Peyer's patch (tissue), 4 donors: Measurements from ENCODE around the gene HOXD8. TPM values are rescaled to one million over a fixed set of nuclear protein-coding genes. Genes with fewer than 3 reads are reported as not detected.

Source experiments
- DNase-seq, 3 donors: peaks; one replicate each; pipeline ENCODE4 v3.0.0-alpha.2; 2017 to 2019
- H3K27ac ChIP-seq, 4 donors: fragments of 200-600 bp; sonication (generic); one replicate each; pipeline ENCODE4 v1.5.1; 2016 to 2019
- H3K27me3 ChIP-seq, 2 donors: fragments of 200-600 bp; sonication (generic); one replicate each; pipeline ENCODE4 v1.5.1; 2019
- H3K36me3 ChIP-seq, 3 donors: fragments of 200-600 bp; sonication (generic); one replicate each; pipeline ENCODE4 v1.5.1; 2016 to 2019
- H3K4me1 ChIP-seq, 4 donors: fragments of 200-600 bp; sonication (generic); one replicate each; pipeline ENCODE4 v1.5.1; 2016 to 2019
- H3K4me3 ChIP-seq, 4 donors: fragments of 200-600 bp; sonication (generic); 1 replicate in 3 of 4; 2 replicates in 1 of 4; pipeline ENCODE4 v1.5.1; 2016 to 2019; ENCODE audit warnings: mild to moderate bottlenecking in 1 of 4
- H3K9me3 ChIP-seq, 4 donors: fragments of 200-600 bp; sonication (generic); one replicate each; pipeline ENCODE4 v1.5.1; 2016 to 2019; ENCODE audit warnings: mild to moderate bottlenecking in 1 of 4
- CTCF ChIP-seq, 6 experiments: fragments of 450-650 bp in 4 of 6; fragments of 200-600 bp in 2 of 6; sonication (generic) in 1 of 6; IDR thresholded peaks; one replicate each; pipeline ENCODE4 v1.5.1; 2017 to 2019; ENCODE audit warnings: antibody characterized with exemption in 6 of 6, mild to moderate bottlenecking in 3 of 6, moderate library complexity in 1 of 6
- POLR2A ChIP-seq, 2 donors: fragments of 450-650 bp; IDR thresholded peaks; one replicate each; pipeline ENCODE4 v1.5.1; 2017; ENCODE audit warnings: antibody characterized with exemption in 2 of 2, mild to moderate bottlenecking in 2 of 2, moderate library complexity in 2 of 2
- total RNA-seq, 4 donors: library from RNA; depleted of rRNA; stranded (reverse); fragments of >200 nt; gene quantifications; one replicate each; pipeline ENCODE4 v1.1.0, GENCODE V29; 2016

HOXD8 gene
- total RNA-seq, 4 donors from 2014 or later, result 3.3 to 9.1 (median 5.0) TPM

- no peaks in the 10 kb centered on the region for H3K27me3 ChIP-seq
- H3K4me3 ChIP-seq, result peak overlapping the region in 1 of 4 donors; percentile 6
- TF ChIP-seq CTCF (IDR thresholded peaks at IDR 0.05) (no peak), POLR2A (IDR thresholded peaks at IDR 0.05) (no peak)
- no peak for DNase-seq
- H3K4me1 ChIP-seq, result peaks cover 0 to 29% (median 0%) of the 10 kb centered on the region in 4 donors
- H3K27ac ChIP-seq, result no peak overlapping the region
- H3K36me3 ChIP-seq, result no peaks in the 10 kb centered on the region
- no peaks in the 10 kb centered on the region for H3K9me3 ChIP-seq
Measured at GRCh38 chr2:176161825-176162626, 32.5 kb downstream of the HOXD8 start.

DNA sequence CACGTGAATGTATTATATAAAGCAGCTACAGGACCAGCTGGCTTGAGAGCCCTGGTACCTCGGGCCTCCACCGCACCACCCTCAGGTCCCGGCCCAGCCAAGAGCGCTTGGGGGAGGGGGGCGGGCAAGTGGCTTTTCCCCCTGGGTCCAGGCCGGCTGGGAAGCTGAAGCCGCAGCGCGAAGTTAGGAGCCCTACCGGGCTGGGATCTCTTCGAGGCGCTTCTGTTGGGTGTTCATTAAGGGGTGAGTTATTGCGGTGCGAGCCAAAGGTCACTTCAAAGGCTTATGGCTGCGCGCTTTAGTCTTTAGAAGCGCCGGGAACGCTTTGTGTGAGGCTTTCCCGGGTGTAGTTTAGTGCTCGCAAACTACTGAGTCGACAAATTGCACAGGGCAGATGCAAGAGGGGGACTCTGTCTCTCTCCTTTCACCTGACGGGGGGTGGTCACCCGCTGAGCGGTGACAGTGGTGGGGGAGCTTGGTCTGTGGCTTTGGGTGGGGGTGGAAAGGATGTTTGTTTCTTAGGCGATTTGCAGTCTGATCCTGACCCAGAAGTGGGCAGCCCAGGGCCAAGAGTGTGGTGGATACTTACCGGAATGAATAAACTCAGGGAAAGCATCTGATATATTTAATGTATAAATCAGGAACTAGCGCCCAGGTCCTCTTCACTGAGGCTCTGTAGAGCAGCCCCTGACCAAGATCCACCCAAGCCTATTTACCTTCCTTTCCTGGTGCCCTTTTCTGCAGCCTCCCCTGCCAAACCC, 33.6 kb downstream of the HOXD8 start:
- H3K4me3 ChIP-seq, result peak overlapping the region in 1 of 4 donors; percentile 30
- no peak overlapping the region for H3K27ac ChIP-seq
- H3K9me3 ChIP-seq, result no peaks in the 10 kb centered on the region
- H3K27me3 ChIP-seq, result no peaks in the 10 kb centered on the region
- peaks cover 0 to 27% (median 0%) of the 10 kb centered on the region in 4 donors for H3K4me1 ChIP-seq
- H3K36me3 ChIP-seq, result no peaks in the 10 kb centered on the region
- peak in 2 of 3 donors; percentile 61 to 74 for DNase-seq
- TF ChIP-seq POLR2A (IDR thresholded peaks at IDR 0.05) (no peak), CTCF (IDR thresholded peaks at IDR 0.05) (no peak)

- H3K4me3 ChIP-seq, result no peak overlapping the region
- H3K9me3 ChIP-seq, result no peaks in the 10 kb centered on the region
- no peaks in the 10 kb centered on the region for H3K27me3 ChIP-seq
- no peak for DNase-seq
- no peak overlapping the region for H3K27ac ChIP-seq
- peaks cover 0 to 21% (median 0%) of the 10 kb centered on the region in 4 donors for H3K4me1 ChIP-seq
- TF ChIP-seq POLR2A (IDR thresholded peaks at IDR 0.05) (no peak), CTCF (IDR thresholded peaks at IDR 0.05) (no peak)
- no peaks in the 10 kb centered on the region for H3K36me3 ChIP-seq
Measured at GRCh38 chr2:176163672-176164056, 34.2 kb downstream of the HOXD8 start.

DNA sequence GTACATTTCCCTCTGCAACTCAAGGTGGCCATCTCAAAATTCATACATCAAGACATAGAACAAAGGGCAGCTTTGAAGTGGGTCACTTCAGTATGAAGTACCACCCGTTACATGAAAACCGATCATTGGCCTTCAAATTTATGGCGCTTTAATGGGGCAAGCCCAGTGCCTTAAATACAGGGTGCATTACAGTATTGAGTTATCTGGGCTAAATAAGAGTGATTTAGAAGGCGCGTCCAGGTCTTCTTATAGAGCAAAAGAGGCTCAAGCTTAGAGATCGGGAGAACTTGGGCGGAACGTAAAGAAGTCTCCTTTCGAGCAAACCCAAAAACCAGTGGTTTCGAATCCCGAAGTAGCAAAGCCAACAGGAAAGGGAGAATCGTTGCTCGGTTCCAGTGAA, 34.7 kb downstream of the HOXD8 start:
- H3K27me3 ChIP-seq, result no peaks in the 10 kb centered on the region
- H3K4me3 ChIP-seq, result no peak overlapping the region
- TF ChIP-seq CTCF (IDR thresholded peaks at IDR 0.05) (no peak), POLR2A (IDR thresholded peaks at IDR 0.05) (no peak)
- no peak overlapping the region for H3K27ac ChIP-seq
- H3K9me3 ChIP-seq, result no peaks in the 10 kb centered on the region
- no peaks in the 10 kb centered on the region for H3K36me3 ChIP-seq
- no peak for DNase-seq
- H3K4me1 ChIP-seq, result peaks cover 0 to 18% (median 0%) of the 10 kb centered on the region in 4 donors

GRCh38 chr2:176164611-176165369, 35.3 kb downstream of the HOXD8 start:
- no peak for TF ChIP-seq POLR2A (IDR thresholded peaks at IDR 0.05)
- no peak overlapping the region for H3K27ac ChIP-seq
- H3K36me3 ChIP-seq, result no peaks in the 10 kb centered on the region
- peaks cover 0 to 12% (median 0%) of the 10 kb centered on the region in 4 donors for H3K4me1 ChIP-seq
- DNase-seq, result peak in 1 of 3 donors; percentile 47
- no peaks in the 10 kb centered on the region for H3K27me3 ChIP-seq
- no peaks in the 10 kb centered on the region for H3K9me3 ChIP-seq
- peak overlapping the region in 2 of 4 donors; percentile 13 to 25 for H3K4me3 ChIP-seq
